Hematopoietic multipotent progenitor cell treated with erythropoietin and hydrocortisone succinate and interleukin-3 and kit ligand, for 15 days (in vitro differentiated cells): ENCODE data around the gene NID1.
"Not testable (repeated sequence)": the region's sequence is repeated elsewhere in the genome, so short reads cannot be mapped to it uniquely, and the experiment has no call there.

Experiments used
- DNase-seq: peaks from one replicate; pipeline ENCODE4 v3.0.0-alpha.2; 2015; ENCODE audit warnings: low spot score

NID1 gene

GRCh38 chr1:235933766-235934116, 131.1 kb downstream of the NID1 start:
- DNase-seq: no peak

- no peak for DNase-seq
Measured at GRCh38 chr1:235933017-235933765, 131.7 kb downstream of the NID1 start.

GRCh38 chr1:235932090-235932510, 132.8 kb downstream of the NID1 start:
- DNase-seq: no peak

GRCh38 chr1:235931171-235931738, 133.6 kb downstream of the NID1 start:
- DNase-seq: no peak

- no peak for DNase-seq
Measured at GRCh38 chr1:235930543-235930942, 134.3 kb downstream of the NID1 start.

GRCh38 chr1:235929216-235929615, 135.7 kb downstream of the NID1 start:
- DNase-seq: no peak

- no peak for DNase-seq
Measured at GRCh38 chr1:235928197-235928596, 136.7 kb downstream of the NID1 start.

GRCh38 chr1:235927551-235927950, 137.3 kb downstream of the NID1 start:
- not testable (repeated sequence) for DNase-seq
